HL-60/S4 treated with phorbol 12-myristate 13-acetate at 8.2 ng/mL for 4 days and 3 days (cell line): Measurements from ENCODE around the gene RAPGEF6.
"Not testable (repeated sequence)": the region's sequence is repeated elsewhere in the genome, so short reads cannot be mapped to it uniquely, and the experiment has no call there.

Source experiments
- in situ Hi-C: fragments of 300-500 bp; cut with MboI; formaldehyde crosslinking; loops from 2 replicates; pipeline ENCODE4 v1.15.0; 2022; ENCODE audit warnings: low sequenced_read_pairs

Gene RAPGEF6

GRCh38 chr5:131509801-131510200 lies 125.2 kb downstream of the RAPGEF6 start:
- in situ Hi-C loops, result no loop called here

DNA sequence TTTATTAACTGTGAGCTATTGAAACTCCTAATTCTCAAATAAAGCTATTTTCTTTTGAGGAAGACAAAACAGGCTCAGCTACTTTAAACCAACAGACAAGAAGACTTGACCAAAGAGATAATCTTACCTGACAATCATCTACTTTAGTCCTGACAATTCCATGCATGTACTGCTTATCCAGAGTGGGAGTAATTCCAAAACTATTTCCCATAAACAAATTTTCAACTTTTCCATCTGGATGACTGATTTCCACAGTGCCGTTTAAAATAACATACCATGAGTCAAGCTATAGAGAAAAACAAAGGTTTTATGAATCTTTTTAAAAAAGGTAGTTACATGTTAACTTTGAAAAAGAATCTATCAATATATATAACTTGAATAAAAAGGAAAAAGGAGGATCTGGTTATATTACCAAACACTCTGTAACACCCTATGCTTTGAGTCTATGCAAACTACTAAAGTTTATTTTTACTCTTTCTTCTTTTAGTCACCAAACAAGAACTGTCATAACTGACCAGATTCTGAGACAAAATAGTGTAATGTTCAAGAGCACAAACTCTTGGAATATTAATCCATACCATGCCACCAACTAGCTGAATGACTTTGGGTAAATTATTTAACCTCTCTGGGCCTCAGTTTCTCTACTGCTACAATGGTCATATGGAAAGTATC lies 129.7 kb downstream of the RAPGEF6 start:
- in situ Hi-C loops, result no loop called here

GRCh38 chr5:131496400-131496713 lies 138.7 kb downstream of the RAPGEF6 start:
- in situ Hi-C loops, result no loop called here

- in situ Hi-C loops, result no loop called here
Observed at GRCh38 chr5:131495536-131496399, 139.3 kb downstream of the RAPGEF6 start.

- in situ Hi-C loops, result no loop called here
Observed at GRCh38 chr5:131491749-131492148, 143.3 kb downstream of the RAPGEF6 start.

DNA sequence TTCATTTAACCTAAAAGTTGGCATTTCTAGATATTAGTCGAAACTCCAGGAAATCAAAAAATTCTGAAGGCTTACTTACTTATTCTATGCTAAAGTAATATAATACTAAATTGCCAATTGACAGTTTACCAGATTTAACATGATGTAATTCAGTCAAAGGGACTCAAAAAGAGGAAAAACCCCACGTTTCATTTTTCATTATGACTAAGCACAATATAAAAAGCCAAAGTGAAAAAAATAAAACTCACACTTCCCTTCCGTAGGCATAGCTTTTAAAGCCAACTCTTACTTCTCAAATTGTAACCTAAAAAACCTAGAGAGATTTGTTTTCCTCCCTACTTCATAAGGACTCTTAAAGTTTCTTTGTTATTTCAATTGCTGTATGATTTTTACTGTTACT lies 146.6 kb downstream of the RAPGEF6 start:
- in situ Hi-C loops, result no loop called here

GRCh38 chr5:131487371-131487770 lies 147.7 kb downstream of the RAPGEF6 start:
- in situ Hi-C loops, result not testable (repeated sequence)

DNA sequence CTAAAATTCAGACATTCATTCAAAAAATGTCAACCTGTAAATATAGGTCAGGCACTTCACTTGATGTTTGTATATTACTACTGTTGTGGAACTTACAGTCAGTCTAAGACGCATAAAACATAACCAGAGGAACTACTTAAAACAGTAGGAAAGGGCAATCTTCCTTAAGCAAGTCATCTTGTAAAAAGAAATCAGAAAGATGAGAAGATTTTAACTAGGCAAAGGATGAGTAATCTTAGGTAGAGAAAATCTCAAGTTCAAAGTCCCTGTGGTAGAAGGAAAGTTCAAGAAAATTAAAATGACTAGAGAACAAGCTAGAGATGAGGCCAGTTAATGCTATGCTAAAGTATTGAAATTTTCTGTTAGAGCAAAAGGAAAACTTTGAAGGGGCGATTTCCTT lies 152.4 kb downstream of the RAPGEF6 start:
- in situ Hi-C loops, result no loop called here

- in situ Hi-C loops, result no loop called here
Observed at GRCh38 chr5:131481569-131481968, 153.5 kb downstream of the RAPGEF6 start.

DNA sequence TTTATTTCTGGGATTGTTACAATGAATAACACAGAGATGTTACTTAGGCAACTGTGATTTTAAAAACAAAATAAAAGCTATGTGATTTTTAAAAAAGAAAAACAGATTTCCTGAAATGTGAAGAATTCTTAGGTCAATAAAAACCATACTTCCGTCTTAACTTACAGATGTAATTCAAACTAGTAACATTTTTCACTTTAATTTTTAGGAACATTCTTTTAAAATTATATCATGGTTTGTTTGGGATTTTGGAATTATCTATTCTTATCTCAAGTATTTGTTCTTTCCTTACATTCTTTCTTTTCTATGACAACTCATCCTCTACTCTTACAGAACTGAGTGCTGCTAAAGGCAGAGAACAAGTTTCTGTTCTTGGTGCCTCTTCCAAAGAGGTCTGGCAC lies 159.5 kb downstream of the RAPGEF6 start:
- in situ Hi-C loops, result no loop called here

- in situ Hi-C loops, result no loop called here
Observed at GRCh38 chr5:131473731-131474130, 161.3 kb downstream of the RAPGEF6 start.

GRCh38 chr5:131466171-131466766 lies 168.8 kb downstream of the RAPGEF6 start:
- in situ Hi-C loops, result no loop called here

DNA sequence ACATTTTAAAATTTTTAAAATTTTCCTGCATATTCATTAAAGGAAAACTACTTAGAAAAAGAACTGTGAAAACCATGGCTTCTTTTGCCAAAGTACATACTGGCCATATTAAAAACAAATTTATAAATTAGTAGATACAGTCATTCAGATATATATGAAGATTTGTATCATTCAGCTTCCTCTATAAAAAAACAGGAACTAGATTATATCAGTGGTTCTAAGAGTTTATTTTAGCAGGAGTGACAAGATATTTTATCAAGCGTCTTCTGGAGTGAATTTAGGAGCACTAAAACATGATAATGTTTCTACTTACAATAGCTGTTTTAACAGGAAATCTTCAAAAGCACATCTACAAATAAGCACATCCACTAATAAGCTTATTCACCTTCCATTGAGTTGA lies 171.4 kb downstream of the RAPGEF6 start:
- in situ Hi-C loops, result no loop called here

- in situ Hi-C loops, result no loop called here
Observed at GRCh38 chr5:131462454-131462853, 172.6 kb downstream of the RAPGEF6 start.

DNA sequence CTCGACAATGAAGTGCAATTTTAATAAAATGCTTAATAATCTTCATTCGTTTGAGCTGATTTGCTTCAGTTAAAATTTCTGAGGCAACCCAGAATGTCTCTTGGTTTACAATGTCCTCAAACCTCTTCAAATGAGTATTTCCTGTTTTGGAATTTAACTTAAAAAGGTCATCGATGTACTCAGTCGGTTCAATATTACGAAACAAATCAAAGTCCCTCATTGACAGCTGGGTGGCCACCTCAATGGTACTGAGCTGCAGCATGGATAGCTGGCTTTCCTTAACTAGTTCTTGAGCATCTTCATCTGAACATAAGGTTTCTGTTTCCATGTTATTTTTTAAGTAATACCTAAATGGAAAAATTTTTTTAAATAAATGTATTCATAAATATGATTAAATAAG lies 173.3 kb downstream of the RAPGEF6 start:
- in situ Hi-C loops, result no loop called here

GRCh38 chr5:131460867-131461572 lies 174.0 kb downstream of the RAPGEF6 start:
- in situ Hi-C loops, result no loop called here

GRCh38 chr5:131460133-131460532 lies 174.9 kb downstream of the RAPGEF6 start:
- in situ Hi-C loops, result no loop called here

DNA sequence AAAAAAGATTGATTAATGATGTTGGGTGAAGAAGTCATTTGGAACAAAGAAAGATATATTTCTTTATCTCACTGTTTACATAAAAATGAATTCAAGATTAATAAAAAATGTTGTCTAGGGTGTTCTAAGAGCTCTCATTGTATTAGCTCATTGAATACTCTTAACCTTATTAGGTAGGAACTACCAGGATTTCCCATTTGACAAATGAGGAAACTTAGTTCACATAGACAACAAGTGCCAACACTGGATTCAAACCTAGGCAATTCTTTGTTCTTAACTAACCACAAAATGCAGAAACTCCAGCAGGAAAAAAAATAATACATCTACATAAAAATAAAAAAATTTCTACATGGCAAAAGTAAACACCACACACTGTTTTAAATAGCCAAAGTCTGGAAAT lies 175.8 kb downstream of the RAPGEF6 start:
- in situ Hi-C loops, result no loop called here

- in situ Hi-C loops, result no loop called here
Observed at GRCh38 chr5:131457193-131457592, 177.8 kb downstream of the RAPGEF6 start.

DNA sequence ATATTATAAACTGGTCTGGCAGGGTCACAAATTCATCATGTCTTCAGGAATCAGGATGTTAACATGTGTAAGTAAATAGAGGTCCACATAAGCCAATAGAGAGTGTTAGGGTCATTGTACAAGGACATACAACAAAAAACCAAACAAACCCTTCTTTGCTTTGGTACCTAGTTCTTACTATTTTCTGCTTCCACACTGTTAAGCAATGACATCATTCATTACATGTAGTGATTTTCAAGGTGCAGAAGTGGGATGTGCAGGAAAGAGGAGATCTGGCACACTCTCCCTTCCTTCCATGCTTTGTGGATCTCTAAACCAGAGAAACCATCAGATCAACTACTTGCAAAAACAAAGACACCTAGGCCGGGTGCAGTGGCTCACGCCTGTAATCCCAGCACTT lies 184.1 kb downstream of the RAPGEF6 start:
- in situ Hi-C loops, result no loop called here

DNA sequence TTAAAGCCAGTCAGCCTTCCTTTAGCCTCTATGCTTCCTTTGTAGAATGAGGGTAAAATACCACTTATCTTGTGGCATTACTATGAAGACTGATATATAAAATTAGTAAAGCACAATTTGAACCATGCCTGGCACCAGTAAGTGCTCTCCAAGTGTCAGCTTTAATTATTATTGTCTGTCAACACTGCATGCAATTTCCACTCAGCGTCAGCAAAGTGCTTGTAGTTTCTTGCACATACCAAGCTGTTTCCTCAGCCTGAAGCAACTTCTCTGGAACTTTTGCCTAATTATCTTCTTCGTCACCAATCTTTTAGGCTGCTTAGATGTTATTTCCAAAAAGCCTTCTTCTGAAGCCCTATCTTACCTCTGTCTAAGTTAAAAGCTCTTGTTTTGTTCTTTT lies 193.8 kb downstream of the RAPGEF6 start:
- in situ Hi-C loops, result no loop called here

- in situ Hi-C loops, result no loop called here
Observed at GRCh38 chr5:131436081-131436480, 198.9 kb downstream of the RAPGEF6 start.
